ENCODE measurements around the gene KDM2B.

KDM2B gene

GRCh38 chr12:121518656-121519055 lies 62.2 kb downstream of the KDM2B start:
- FAIRE-seq (no peak), DNase-seq (ENCODE audit: insufficient read length, low spot score) (no peak)
- no peak for TF ChIP-seq CTCF (IDR thresholded peaks at IDR 0.05; ENCODE audit: insufficient read depth, missing control alignments)

- DNase-seq (ENCODE audit: insufficient read length, low spot score) (no peak), FAIRE-seq (no peak)
- no peak for TF ChIP-seq CTCF (IDR thresholded peaks at IDR 0.05; ENCODE audit: insufficient read depth, missing control alignments)
These were observed 64.3 kb downstream of the KDM2B start for GRCh38 chr12:121516437-121517011.

- FAIRE-seq (no peak), DNase-seq (ENCODE audit: insufficient read length, low spot score) (no peak)
- TF ChIP-seq CTCF (IDR thresholded peaks at IDR 0.05; ENCODE audit: insufficient read depth, missing control alignments) = no peak
These were observed 65.2 kb downstream of the KDM2B start for GRCh38 chr12:121515615-121516014.

- no peak for FAIRE-seq
- no peak for DNase-seq (ENCODE audit: insufficient read length, low spot score)
- no peak for TF ChIP-seq CTCF (IDR thresholded peaks at IDR 0.05; ENCODE audit: insufficient read depth, missing control alignments)
These were observed 66.6 kb downstream of the KDM2B start for GRCh38 chr12:121514184-121514742.

GRCh38 chr12:121513464-121514183 lies 67.2 kb downstream of the KDM2B start:
- DNase-seq (ENCODE audit: insufficient read length, low spot score) (peak; percentile 73), FAIRE-seq (no peak)
- no peak for TF ChIP-seq CTCF (IDR thresholded peaks at IDR 0.05; ENCODE audit: insufficient read depth, missing control alignments)

- no peak for DNase-seq (ENCODE audit: insufficient read length, low spot score)
- FAIRE-seq = no peak
These were observed 68.3 kb downstream of the KDM2B start for GRCh38 chr12:121512561-121512960.

More at GRCh38 chr12:121512561-121512960, 68.3 kb downstream of the KDM2B start:
- TF ChIP-seq CTCF (IDR thresholded peaks at IDR 0.05; ENCODE audit: insufficient read depth, missing control alignments) = no peak

Data from D721Med (cell line).